ENCODE measurements around the gene TTC19. TPM values are rescaled to one million over a fixed set of nuclear protein-coding genes. Genes with fewer than 3 reads are reported as not detected.

TTC19 gene
- total RNA-seq, 6 experiments from 2014 or later: 10.4 to 15.4 (median 12.4) TPM

- no peak for TF ChIP-seq CTCF (IDR thresholded peaks at IDR 0.05)
- peaks cover 31% of the 10 kb centered on the region for H3K4me1 Mint-ChIP-seq (ENCODE audit: low read depth)
- DNase-seq: no peak
- H3K4me3 Mint-ChIP-seq: no peak overlapping the region
- H3K36me3 Mint-ChIP-seq (ENCODE audit: low read depth): 0 out of 2 replicates have a peak, but pooled peaks cover under 1% of the 10 kb centered on the region
- no peak overlapping the region for H3K27ac Mint-ChIP-seq
- H3K27me3 Mint-ChIP-seq (ENCODE audit: insufficient read depth): peaks cover 5% of the 10 kb centered on the region; the same call in 1 of the 2 replicates
- no peaks in the 10 kb centered on the region for H3K9me3 Mint-ChIP-seq
Measured at GRCh38 chr17:15963670-15964110, 35.9 kb upstream of the TTC19 start.

GRCh38 chr17:15965528-15965927, 34.1 kb upstream of the TTC19 start:
- Mint-ChIP-seq H3K36me3 (ENCODE audit: low read depth) (no peaks in the 10 kb centered on the region), H3K27me3 (ENCODE audit: insufficient read depth) (peaks cover 3% of the 10 kb centered on the region), H3K4me3 (no peak overlapping the region), H3K4me1 (ENCODE audit: low read depth) (peaks cover 18% of the 10 kb centered on the region), H3K27ac (no peak overlapping the region), H3K9me3 (no peaks in the 10 kb centered on the region)
- TF ChIP-seq CTCF (IDR thresholded peaks at IDR 0.05): no peak
- no peak for DNase-seq

- H3K27ac Mint-ChIP-seq: no peak overlapping the region
- peaks cover 18% of the 10 kb centered on the region for H3K4me1 Mint-ChIP-seq (ENCODE audit: low read depth)
- H3K36me3 Mint-ChIP-seq (ENCODE audit: low read depth): no peaks in the 10 kb centered on the region
- no peak for TF ChIP-seq CTCF (IDR thresholded peaks at IDR 0.05)
- DNase-seq: no peak
- H3K27me3 Mint-ChIP-seq (ENCODE audit: insufficient read depth): peaks cover 3% of the 10 kb centered on the region
- H3K4me3 Mint-ChIP-seq: no peak overlapping the region
- no peaks in the 10 kb centered on the region for H3K9me3 Mint-ChIP-seq
Measured at GRCh38 chr17:15966183-15966878, 33.3 kb upstream of the TTC19 start.

GRCh38 chr17:15966879-15967248, 32.8 kb upstream of the TTC19 start:
- no peak overlapping the region for H3K27ac Mint-ChIP-seq
- peaks cover 18% of the 10 kb centered on the region for H3K4me1 Mint-ChIP-seq (ENCODE audit: low read depth)
- H3K27me3 Mint-ChIP-seq (ENCODE audit: insufficient read depth): peaks cover 3% of the 10 kb centered on the region
- no peak overlapping the region for H3K4me3 Mint-ChIP-seq
- no peaks in the 10 kb centered on the region for H3K9me3 Mint-ChIP-seq
- TF ChIP-seq CTCF (IDR thresholded peaks at IDR 0.05): no peak
- H3K36me3 Mint-ChIP-seq (ENCODE audit: low read depth): no peaks in the 10 kb centered on the region
- no peak for DNase-seq

GRCh38 chr17:15967706-15968399, 31.8 kb upstream of the TTC19 start:
- DNase-seq: no peak
- TF ChIP-seq CTCF (IDR thresholded peaks at IDR 0.05): no peak
- Mint-ChIP-seq H3K9me3 (no peaks in the 10 kb centered on the region), H3K4me3 (no peak overlapping the region), H3K4me1 (ENCODE audit: low read depth) (peaks cover 18% of the 10 kb centered on the region), H3K36me3 (ENCODE audit: low read depth) (no peaks in the 10 kb centered on the region), H3K27ac (no peak overlapping the region), H3K27me3 (ENCODE audit: insufficient read depth) (peaks cover 3% of the 10 kb centered on the region)
